Hematopoietic multipotent progenitor cell treated with erythropoietin and hydrocortisone succinate and interleukin-3 and kit ligand, for 15 days (in vitro differentiated cells): Measurements from ENCODE around the gene CAV2.

Experiments
- DNase-seq: peaks from one replicate; pipeline ENCODE4 v3.0.0-alpha.2; 2015; ENCODE audit warnings: low spot score

Gene CAV2

DNA sequence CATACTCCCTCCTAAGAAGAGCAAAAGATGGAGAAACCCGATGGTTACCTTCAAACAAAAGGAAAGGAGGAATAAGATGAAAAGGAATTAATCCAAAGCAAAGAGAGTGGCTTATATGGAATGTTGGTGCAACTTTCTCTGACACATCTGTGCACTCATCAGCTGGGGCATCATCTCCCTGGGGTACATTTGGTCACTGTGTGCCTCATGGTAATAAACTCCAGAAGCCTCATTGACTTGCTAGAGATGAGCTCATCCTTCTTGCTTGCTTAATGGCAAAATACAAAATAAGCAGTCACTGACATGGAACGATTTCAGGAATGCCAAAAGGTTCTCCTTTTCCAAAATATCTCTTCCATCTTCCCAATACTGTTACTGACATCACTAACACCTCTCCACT is 47.8 kb downstream of the CAV2 start:
- no peak for DNase-seq

DNA sequence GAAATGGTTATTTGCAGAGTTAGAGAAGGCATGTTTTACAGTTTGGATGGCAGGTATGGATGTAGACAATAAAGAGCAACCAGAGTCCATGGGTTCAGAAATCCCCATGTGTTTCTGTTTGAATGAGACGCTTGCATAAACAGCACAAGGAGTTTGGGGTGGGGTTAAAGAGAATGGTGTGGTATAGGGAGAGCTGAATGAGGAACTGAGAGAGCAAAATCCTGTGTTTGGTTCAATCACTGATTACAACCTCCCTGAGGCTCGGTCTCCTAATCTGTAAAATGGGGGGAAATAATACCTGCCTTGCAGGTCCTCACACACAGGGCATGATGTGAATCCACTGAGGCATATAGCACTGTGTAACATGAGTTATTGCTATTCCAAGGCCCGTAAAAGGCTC is 49.0 kb downstream of the CAV2 start:
- DNase-seq = no peak

DNA sequence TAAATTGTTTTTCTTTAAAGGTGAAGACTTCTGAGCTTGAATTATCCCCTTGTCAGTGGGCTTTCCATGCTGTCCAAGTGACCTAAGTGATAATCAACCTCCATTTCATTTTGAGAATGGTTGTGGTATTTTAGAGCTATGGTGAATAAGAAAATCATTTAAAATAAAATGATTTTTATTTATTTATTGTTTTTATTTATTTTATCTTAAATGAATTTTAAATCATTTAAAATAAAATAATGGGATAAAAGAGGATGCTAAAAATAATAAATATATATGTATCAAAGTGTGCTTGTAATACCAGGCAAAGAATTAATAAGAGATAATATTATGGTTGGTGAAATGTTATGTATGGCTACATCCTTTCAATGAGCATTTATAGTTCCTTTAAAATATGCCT is 49.8 kb downstream of the CAV2 start:
- no peak for DNase-seq

DNA sequence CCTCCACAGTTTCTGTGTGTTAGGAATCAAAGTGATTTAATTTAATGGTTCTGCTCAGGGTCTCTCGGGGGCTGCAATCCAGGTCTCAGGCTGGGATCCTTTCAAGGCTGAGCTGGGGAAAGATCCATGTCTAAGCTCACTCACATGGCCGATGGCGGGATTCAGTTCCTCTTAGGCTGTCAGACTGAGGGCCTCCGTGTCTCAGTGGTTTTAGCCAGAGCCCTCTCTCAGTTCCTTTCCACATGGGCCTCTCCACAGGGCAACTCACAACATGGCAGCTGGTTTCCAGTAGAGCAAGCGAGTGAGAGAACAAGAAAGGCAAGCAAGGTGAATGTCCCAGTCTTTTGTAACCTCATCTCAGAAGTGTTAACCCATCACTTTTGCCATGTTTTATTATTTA is 52.2 kb downstream of the CAV2 start:
- no peak for DNase-seq

DNA sequence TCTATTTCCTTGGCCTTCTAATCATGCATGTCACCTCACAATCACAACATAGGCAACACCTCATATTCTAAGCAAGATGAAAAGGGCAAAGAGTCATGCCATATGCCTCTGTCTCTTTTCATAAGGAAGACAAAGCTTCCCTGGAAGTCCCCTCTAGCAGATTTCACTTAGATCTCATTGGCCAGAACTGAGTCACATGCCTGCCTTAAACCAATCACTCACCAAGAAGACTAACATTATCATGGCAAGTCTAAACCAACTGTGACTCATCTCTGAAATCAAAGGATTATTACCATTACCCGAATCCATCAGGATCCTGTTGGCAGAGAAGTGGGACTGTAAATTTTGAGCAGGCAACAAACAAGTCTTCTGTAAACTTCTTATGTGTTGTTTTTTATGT is 53.1 kb downstream of the CAV2 start:
- no peak for DNase-seq

DNA sequence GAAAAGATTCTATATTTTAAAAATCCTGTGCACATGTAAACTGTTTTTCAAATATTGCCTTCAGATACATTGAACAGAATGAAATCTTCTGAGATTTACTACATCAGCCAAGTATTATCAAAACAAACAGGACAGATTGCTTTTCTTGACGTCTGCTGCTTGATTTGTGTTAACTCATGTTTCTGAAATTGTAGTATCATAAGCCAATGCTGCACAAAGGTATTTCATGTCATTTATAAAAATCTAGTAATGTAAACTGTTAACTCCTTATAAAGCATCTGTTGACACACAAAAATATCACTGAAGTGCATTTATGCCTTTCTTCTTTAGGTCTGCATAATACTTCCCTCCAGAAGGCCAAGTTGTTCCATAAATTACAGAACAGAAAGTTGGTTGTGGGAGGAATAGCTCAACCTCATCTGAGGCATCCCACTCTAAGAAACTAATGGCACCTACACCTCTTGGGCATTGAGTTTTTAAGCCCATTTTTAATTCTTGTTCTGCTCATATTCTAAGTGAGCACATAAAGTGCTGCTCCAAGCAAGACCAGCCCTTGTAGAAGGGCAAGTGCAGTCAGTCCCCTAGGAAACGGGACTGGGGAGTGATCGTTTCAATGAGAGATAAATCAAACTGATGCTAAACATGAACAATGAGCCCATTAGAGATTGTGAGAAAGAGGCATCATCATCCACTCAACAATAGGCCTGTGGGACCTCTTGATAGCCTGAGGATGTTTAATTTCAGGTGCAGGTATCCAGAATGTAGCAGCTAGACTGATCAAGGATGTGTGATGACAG is 53.8 kb downstream of the CAV2 start:
- no peak for DNase-seq

DNA sequence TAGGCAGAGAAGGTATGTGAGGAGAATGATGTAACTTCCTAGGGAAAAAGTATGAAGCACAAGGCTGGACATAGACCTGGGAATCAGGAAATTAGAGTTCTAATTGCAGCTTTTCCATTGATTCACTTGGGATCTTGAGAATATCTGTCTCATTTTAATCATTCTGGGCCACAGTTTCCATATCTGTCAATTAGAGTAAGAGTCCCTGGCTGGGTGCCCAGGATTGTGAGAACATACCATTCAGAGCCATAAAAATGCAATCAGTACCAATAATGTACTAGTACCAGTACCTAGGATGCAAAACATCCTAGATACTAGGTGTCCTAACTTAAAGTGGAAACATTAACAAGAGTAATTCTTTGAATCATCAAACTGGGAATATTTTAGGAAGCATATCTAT is 54.9 kb downstream of the CAV2 start:
- DNase-seq = no peak

DNA sequence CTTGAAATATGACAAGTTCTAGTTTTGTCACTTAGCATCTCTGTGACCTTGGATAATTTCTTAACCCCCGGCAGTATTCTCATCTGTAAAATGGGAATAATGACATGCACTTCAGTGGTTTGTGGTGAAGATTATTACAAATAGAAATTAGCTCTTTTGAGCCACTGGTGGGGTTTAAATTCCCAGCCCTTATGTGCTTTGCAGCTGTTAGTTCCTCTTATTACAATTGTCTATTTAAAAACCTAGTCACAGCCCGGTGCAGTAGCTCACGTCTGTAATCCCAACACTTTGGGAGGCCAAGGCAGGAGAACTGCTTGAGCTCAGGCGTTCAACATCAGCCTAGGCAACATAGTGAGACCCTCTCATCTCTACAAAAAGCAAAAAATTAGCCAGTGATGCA is 55.4 kb downstream of the CAV2 start:
- DNase-seq = no peak

DNA sequence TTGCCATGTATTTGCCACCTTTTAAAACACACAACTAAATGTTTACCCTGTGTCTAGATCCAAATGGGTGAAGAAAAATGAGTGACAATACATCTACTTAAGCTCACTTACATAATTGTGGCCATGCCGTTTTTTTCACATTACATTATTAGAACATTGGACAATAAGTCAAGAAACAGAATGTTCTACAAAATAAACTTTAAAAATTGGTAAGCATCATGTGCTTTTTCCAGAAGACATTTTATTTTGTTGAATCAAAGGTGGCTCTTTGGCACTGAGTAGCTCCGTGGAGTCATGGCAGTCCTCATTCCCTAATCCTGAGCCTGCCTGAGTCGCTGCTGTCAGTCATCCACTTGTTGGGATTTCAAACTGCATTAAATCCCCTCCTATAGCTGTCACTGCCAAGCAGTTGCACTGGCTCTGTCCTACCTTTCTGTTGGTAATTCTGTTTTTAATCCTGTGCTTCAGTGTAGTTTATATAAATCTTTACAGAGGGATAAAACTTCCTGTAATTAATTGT is 57.6 kb downstream of the CAV2 start:
- DNase-seq = no peak

DNA sequence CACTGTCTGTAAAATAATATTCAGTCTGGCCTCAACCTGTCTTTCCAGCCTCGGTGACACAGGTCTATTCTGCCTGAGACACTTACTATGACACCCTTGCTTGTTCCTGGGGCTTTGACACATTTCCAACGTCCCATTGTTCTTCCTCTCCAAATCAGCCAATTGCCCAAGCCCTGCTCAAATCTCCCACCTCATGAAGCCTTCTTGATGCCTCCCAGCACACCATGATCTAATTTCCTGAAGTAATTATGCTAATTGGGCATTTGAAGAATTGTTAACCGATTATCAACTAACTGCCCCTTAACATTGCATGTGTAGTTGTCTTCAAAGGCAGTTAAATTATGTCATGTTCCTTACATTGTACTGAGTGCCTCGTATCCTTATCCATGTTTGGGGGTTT is 58.4 kb downstream of the CAV2 start:
- DNase-seq = no peak
